Keratinocyte (primary cell): ENCODE data around the gene SQSTM1. TPM values are rescaled to one million over a fixed set of nuclear protein-coding genes. Genes with fewer than 3 reads are reported as not detected.

Experiments used
- DNase-seq: peaks from one replicate; pipeline ENCODE4 v3.0.0-alpha.2; 2011; ENCODE audit warnings: low read depth, missing footprints, low spot score
- FAIRE-seq: peaks from 2 replicates; lab custom pipeline; 2011; peaks lifted over from hg19 to GRCh38; lab: Jason Lieb, UNC
- H2AFZ ChIP-seq: 2 replicates; pipeline ENCODE4 v1.6.0; 2012; ENCODE audit warnings: low read length, control low read depth, inconsistent platforms; ENCODE audit not compliant: control insufficient read depth
- H3K27ac ChIP-seq: 2 replicates; pipeline ENCODE4 v1.5.1; 2011; ENCODE audit warnings: low read length; ENCODE audit not compliant: control insufficient read depth, insufficient read depth
- H3K27me3 ChIP-seq: 3 replicates; pipeline ENCODE4 v1.6.0; 2011; ENCODE audit warnings: low read length; ENCODE audit not compliant: control insufficient read depth, insufficient read depth; ENCODE audit errors: extremely low read depth
- H3K36me3 ChIP-seq, 2 experiments: 2 replicates in 1 of 2; 3 replicates in 1 of 2; pipeline ENCODE4 v1.5.1; 2011; ENCODE audit warnings: low read length in 2 of 2, mild to moderate bottlenecking in 1 of 2; ENCODE audit not compliant: control insufficient read depth in 2 of 2, insufficient read depth in 2 of 2; ENCODE audit errors: extremely low read depth in 1 of 2
- H3K4me1 ChIP-seq: 3 replicates; pipeline ENCODE4 v1.5.1; 2011; ENCODE audit warnings: low read length; ENCODE audit not compliant: control insufficient read depth, insufficient read depth; ENCODE audit errors: extremely low read depth
- H3K4me2 ChIP-seq: 3 replicates; pipeline ENCODE4 v1.6.0; 2011; ENCODE audit warnings: low read depth, low read length; ENCODE audit not compliant: control insufficient read depth, insufficient read depth; ENCODE audit errors: extremely low read depth
- H3K4me3 ChIP-seq, 3 experiments: fragments of 200-600 bp in 1 of 3; sonication (generic) in 1 of 3; 2 replicates in 2 of 3; 3 replicates in 1 of 3; pipeline ENCODE4 v1.5.1; 2011 to 2016; ENCODE audit warnings: low read length in 3 of 3, mild to moderate bottlenecking in 3 of 3, control low read depth in 2 of 3, inconsistent platforms in 1 of 3, low read depth in 1 of 3, mixed read lengths in 1 of 3, mixed run types in 1 of 3, moderate library complexity in 1 of 3; ENCODE audit not compliant: control insufficient read depth in 2 of 3, insufficient read depth in 2 of 3; ENCODE audit errors: extremely low read depth in 1 of 3
- H3K79me2 ChIP-seq: 2 replicates; pipeline ENCODE4 v1.6.0; 2012; ENCODE audit warnings: low read length; ENCODE audit not compliant: control insufficient read depth, insufficient read depth
- H3K9ac ChIP-seq: 3 replicates; pipeline ENCODE4 v1.6.0; 2011; ENCODE audit warnings: low read length; ENCODE audit not compliant: control insufficient read depth, insufficient read depth; ENCODE audit errors: extremely low read depth
- H3K9me1 ChIP-seq: 3 replicates; pipeline ENCODE4 v1.6.0; 2011; ENCODE audit warnings: low read length; ENCODE audit not compliant: control insufficient read depth, insufficient read depth; ENCODE audit errors: extremely low read depth
- H3K9me3 ChIP-seq: 2 replicates; pipeline ENCODE4 v1.5.1; 2012; ENCODE audit warnings: low read depth, low read length; ENCODE audit not compliant: control insufficient read depth
- H4K20me1 ChIP-seq: 3 replicates; pipeline ENCODE4 v1.6.0; 2011; ENCODE audit warnings: low read length; ENCODE audit not compliant: control insufficient read depth, insufficient read depth; ENCODE audit errors: extremely low read depth
- EZH2 ChIP-seq: IDR thresholded peaks from one replicate; pipeline ENCODE4 v1.6.1; 2012; ENCODE audit warnings: inconsistent platforms, mild to moderate bottlenecking, low read length, moderate library complexity
- dilution Hi-C: fragments of 300-500 bp; cut with MboI; formaldehyde crosslinking; loops from one replicate; pipeline ENCODE4 v1.7.0; 2020; ENCODE audit warnings: low sequenced_read_pairs; ENCODE audit not compliant: extremely low pct_ligation_motif_present
- polyA plus RNA-seq, 5 experiments: library from polyadenylated mRNA; depleted of rRNA in 3 of 5; stranded (reverse) in 3 of 5; stranded (forward) in 1 of 5; unstranded in 1 of 5; fragments of >200 nt; gene quantifications; 1 replicate in 1 of 5; 2 replicates in 3 of 5; 3 replicates in 1 of 5; pipeline versions ENCODE4 v1.2.1 to v1.2.3, GENCODE V29; 2011 to 2012; ENCODE audit warnings: missing spikeins in 2 of 5, low read depth in 1 of 5, low replicate concordance in 1 of 5
- TF ChIP-seq, protein P1 (sequence below), 3 experiments: IDR thresholded peaks in 1 of 3; conservative IDR thresholded peaks in 1 of 3; optimal IDR thresholded peaks in 1 of 3; 2 replicates in 2 of 3; 3 replicates in 1 of 3; pipeline versions ENCODE3 to v1.5.1; 2011; ENCODE audit warnings: low read length in 3 of 3, mild to moderate bottlenecking in 3 of 3, moderate library complexity in 2 of 3, control low read depth in 1 of 3, inconsistent platforms in 1 of 3; ENCODE audit not compliant: insufficient read depth in 2 of 3; ENCODE audit errors: extremely low read depth in 1 of 3

The SQSTM1 gene
- polyA plus RNA-seq, 1 donor (not counting 4 experiments of a cell fraction or from before 2014, with no cell fraction given) = 75.7 TPM

- Histone ChIP-seq H3K27me3 (no peaks in the 10 kb centered on the region), H4K20me1 (no peaks in the 10 kb centered on the region), H3K9me1 (no peaks in the 10 kb centered on the region), H3K9me3 (no peaks in the 10 kb centered on the region), H3K27ac (no peak overlapping the region), H2AFZ (no peak overlapping the region), H3K4me1 (no peaks in the 10 kb centered on the region), H3K9ac (no peak overlapping the region), H3K4me3 (no peak overlapping the region), H3K4me2 (no peak overlapping the region), H3K36me3 (peaks cover 22 to 51% of the 10 kb centered on the region in 2 experiments), H3K79me2 (no peaks in the 10 kb centered on the region)
- TF ChIP-seq, protein P1, sequence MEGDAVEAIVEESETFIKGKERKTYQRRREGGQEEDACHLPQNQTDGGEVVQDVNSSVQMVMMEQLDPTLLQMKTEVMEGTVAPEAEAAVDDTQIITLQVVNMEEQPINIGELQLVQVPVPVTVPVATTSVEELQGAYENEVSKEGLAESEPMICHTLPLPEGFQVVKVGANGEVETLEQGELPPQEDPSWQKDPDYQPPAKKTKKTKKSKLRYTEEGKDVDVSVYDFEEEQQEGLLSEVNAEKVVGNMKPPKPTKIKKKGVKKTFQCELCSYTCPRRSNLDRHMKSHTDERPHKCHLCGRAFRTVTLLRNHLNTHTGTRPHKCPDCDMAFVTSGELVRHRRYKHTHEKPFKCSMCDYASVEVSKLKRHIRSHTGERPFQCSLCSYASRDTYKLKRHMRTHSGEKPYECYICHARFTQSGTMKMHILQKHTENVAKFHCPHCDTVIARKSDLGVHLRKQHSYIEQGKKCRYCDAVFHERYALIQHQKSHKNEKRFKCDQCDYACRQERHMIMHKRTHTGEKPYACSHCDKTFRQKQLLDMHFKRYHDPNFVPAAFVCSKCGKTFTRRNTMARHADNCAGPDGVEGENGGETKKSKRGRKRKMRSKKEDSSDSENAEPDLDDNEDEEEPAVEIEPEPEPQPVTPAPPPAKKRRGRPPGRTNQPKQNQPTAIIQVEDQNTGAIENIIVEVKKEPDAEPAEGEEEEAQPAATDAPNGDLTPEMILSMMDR (optimal IDR thresholded peaks at IDR 0.05 in 1 of 3, IDR thresholded peaks at IDR 0.05 in 1 of 3, conservative IDR thresholded peaks at IDR 0.05 in 1 of 3; ENCODE audit: extremely low read depth in 1 of 3, insufficient read depth in 2 of 3, low read length in 3 of 3) = no peak
- no peak for TF ChIP-seq EZH2
- DNase-seq (no peak), FAIRE-seq (no peak)
- dilution Hi-C loops = no loop called here
Observed at GRCh38 chr5:179873588-179874110, 52.9 kb downstream of the SQSTM1 start.

DNA sequence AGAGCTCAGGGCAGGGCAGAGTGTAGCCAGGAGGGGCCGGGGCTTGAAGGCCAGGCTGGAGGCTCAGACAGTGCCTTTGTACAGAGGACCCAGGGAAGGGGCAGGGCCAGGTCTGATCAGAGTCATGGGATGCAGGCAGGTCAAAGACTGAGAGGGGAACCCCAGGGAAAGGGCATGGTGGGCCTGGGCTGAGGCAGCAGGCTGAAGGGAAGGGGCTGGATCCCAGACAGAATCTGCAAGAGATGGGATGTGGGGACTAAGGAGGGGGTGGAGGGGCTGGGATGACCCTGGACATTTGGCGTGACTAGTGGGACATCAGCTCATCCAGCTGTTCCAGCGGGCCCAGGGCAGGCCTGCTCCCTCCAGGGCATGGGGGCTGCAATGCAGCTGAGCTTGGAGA, 53.4 kb downstream of the SQSTM1 start:
- no peak overlapping the region for H3K27ac ChIP-seq
- no peak overlapping the region for H3K4me3 ChIP-seq
- H3K27me3 ChIP-seq = no peaks in the 10 kb centered on the region
- DNase-seq (no peak), FAIRE-seq (no peak)
- H3K79me2 ChIP-seq = no peaks in the 10 kb centered on the region
- H3K9ac ChIP-seq = no peak overlapping the region
- TF ChIP-seq EZH2 = no peak
- TF ChIP-seq, protein P1 (optimal IDR thresholded peaks at IDR 0.05 in 1 of 3, IDR thresholded peaks at IDR 0.05 in 1 of 3, conservative IDR thresholded peaks at IDR 0.05 in 1 of 3; ENCODE audit: extremely low read depth in 1 of 3, insufficient read depth in 2 of 3, low read length in 3 of 3) = no peak
- H2AFZ ChIP-seq = no peak overlapping the region
- H3K36me3 ChIP-seq = peaks cover 22 to 52% of the 10 kb centered on the region in 2 experiments
- no peaks in the 10 kb centered on the region for H3K9me3 ChIP-seq
- H3K4me2 ChIP-seq = no peak overlapping the region
- dilution Hi-C loops = no loop called here
- no peaks in the 10 kb centered on the region for H3K4me1 ChIP-seq
- H4K20me1 ChIP-seq = no peaks in the 10 kb centered on the region
- no peaks in the 10 kb centered on the region for H3K9me1 ChIP-seq
